Measurements from ENCODE around the gene FGF7.
"Not testable (repeated sequence)": the region's sequence is repeated elsewhere in the genome, so short reads cannot be mapped to it uniquely, and the experiment has no call there.

The FGF7 gene

DNA sequence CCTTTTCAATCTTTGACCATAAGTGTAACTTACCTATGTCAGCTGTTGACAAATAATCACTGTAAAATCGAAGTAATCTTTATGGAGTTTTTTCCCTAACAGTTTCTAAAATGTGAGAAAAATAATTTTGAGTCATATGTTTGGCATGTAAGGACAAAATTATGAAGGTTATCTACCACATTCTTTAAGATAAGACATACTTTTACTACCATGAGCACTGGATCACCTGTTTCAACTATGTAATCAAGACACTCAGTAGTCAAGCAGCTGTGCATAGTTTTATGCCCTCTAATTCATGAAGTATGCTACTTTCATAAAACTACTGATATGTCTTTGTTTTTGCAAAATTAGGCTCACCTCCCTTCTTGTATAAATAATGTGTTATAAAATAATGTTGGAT lies 12.1 kb downstream of the FGF7 start:
- DNase-seq = no peak
- intact Hi-C loops (cut with DNase I) = no loop called here

GRCh38 chr15:49436751-49437150 lies 13.7 kb downstream of the FGF7 start:
- DNase-seq = no peak
- intact Hi-C loops (cut with DNase I) = no loop called here

- intact Hi-C loops (cut with DNase I) = no loop called here
- peak in 23 of 42 donors; percentile 2 to 44 (median 12) for DNase-seq
Observed at GRCh38 chr15:49438962-49439631, 16.1 kb downstream of the FGF7 start.

- intact Hi-C loops (cut with DNase I) = no loop called here
- DNase-seq = no peak
Observed at GRCh38 chr15:49439678-49440395, 16.8 kb downstream of the FGF7 start.

GRCh38 chr15:49441356-49441755 lies 18.3 kb downstream of the FGF7 start:
- DNase-seq = no peak
- intact Hi-C loops (cut with DNase I) = no loop called here

DNA sequence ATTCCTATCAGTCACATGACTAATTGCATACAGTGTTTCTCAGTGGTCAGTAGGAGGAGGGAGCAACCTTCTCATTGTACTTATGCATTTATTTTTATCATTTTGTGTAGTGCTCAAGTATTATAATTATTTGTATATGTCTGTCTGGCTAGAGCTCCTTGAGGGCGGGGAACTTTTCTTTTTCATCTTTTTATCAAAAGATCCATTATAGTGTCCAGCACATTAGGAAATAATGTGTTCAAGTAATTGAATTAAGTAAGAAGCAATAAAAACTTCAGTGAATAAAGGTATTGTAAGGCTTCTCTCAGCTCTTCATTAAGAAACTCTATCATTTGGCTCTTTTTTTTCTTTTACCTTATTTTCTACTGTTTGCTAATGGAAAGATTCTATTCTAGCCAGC lies 18.8 kb downstream of the FGF7 start:
- DNase-seq = no peak
- intact Hi-C loops (cut with DNase I) = no loop called here

GRCh38 chr15:49452595-49452994 lies 29.6 kb downstream of the FGF7 start:
- no peak for DNase-seq
- intact Hi-C loops (cut with DNase I) = no loop called here

DNA sequence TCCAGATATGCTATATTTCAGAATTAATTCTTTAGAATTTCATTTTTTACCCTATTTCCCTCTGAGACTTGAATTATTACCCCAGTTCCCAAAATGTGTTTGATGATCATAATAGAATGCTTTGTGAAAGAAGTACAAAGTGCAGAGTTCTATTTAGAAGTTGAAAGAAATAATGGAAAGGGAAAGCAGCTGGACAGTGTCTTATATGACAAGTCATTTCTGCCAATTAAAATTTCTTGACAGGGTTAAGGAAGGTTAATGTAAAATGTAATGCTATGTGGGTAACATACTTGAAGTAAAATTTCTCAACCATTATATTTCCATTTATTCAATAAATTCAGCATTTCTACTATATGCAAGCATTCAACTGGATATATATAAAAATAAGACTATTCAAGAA lies 33.1 kb downstream of the FGF7 start:
- intact Hi-C loops (cut with DNase I) = no loop called here
- no peak for DNase-seq

- intact Hi-C loops (cut with DNase I) = no loop called here
- DNase-seq = no peak
Observed at GRCh38 chr15:49458145-49458544, 35.1 kb downstream of the FGF7 start.

DNA sequence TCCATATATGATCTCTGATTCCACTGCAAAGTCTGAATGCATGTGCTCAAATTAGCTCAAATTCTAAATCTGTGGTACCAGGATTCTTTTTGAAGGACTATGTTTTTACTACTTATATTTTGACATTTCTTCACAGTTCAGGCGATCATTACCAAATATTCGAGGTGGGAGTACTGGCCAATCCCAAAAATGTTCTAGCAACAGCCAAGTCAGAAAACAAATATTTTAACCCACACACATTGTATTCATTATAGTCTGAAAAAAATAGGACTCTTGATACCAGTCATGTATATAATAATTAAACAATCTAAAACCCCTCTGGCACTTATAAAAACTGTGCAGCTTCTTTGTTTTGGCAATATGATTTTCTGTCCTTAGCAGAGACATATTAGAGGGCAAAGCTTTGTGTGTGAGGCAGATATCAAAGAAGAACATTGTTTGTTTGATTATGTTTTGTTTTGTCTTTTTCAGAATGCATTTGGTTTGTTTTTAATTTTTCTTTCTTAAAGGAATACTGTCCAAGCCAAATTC lies 37.4 kb downstream of the FGF7 start:
- intact Hi-C loops (cut with DNase I) = no loop called here
- no peak for DNase-seq

GRCh38 chr15:49462232-49462844 lies 39.3 kb downstream of the FGF7 start:
- DNase-seq = no peak
- intact Hi-C loops (cut with DNase I) = no loop called here

DNA sequence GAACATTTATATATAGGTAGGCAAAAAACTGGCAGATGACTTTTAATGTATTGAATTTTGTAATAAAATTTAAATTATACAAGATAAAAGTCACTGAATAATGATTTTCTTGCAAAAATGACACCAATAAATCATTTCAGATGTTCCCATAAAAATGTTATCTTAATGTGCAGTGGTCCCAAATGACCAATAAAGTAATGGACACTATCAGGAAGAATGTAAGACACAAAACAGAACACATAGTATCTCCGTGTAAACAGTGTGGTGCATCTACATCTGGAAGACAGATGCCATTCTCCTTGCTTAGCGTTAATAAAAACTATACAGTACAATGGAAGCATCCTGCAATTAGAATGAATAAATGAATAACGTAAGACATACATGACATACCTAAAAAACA lies 41.5 kb downstream of the FGF7 start:
- no peak for DNase-seq
- intact Hi-C loops (cut with DNase I) = no loop called here

- no peak for DNase-seq
- intact Hi-C loops (cut with DNase I) = no loop called here
Observed at GRCh38 chr15:49466119-49466518, 43.1 kb downstream of the FGF7 start.

- intact Hi-C loops (cut with DNase I) = no loop called here
- DNase-seq = no peak
Observed at GRCh38 chr15:49467746-49468480, 44.9 kb downstream of the FGF7 start.

GRCh38 chr15:49468481-49468839 lies 45.4 kb downstream of the FGF7 start:
- no peak for DNase-seq

GRCh38 chr15:49471248-49471647 lies 48.2 kb downstream of the FGF7 start:
- intact Hi-C loops (cut with DNase I) = not testable (repeated sequence)

More at GRCh38 chr15:49468481-49468839, 45.4 kb downstream of the FGF7 start:
- intact Hi-C loops (cut with DNase I) = no loop called here

DNA sequence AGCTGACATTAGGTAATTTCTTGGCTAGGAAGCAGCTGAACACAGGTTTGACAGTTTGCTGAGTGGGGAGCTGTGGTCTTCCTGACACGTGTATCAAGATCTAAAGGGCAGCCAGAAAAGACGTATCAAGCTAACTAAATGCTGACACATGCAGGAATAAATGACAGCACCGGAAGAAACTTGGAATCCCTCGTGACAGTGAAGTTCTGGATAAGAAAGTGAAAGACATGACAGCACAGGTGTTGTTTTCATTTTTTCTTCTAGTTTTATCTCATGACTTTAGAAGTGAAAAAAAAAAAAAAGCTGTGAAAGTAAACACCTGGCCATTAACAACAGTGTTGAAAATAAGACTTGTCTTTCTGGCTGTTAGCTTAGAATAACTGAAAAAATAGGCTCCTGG lies 48.7 kb downstream of the FGF7 start:
- no peak for DNase-seq
- intact Hi-C loops (cut with DNase I) = no loop called here

More at GRCh38 chr15:49471248-49471647, 48.2 kb downstream of the FGF7 start:
- DNase-seq = peak in 5 of 42 donors; percentile 8 to 57 (median 15)

GRCh38 chr15:49472338-49472737 lies 49.3 kb downstream of the FGF7 start:
- intact Hi-C loops (cut with DNase I) = no loop called here
- DNase-seq = no peak

DNA sequence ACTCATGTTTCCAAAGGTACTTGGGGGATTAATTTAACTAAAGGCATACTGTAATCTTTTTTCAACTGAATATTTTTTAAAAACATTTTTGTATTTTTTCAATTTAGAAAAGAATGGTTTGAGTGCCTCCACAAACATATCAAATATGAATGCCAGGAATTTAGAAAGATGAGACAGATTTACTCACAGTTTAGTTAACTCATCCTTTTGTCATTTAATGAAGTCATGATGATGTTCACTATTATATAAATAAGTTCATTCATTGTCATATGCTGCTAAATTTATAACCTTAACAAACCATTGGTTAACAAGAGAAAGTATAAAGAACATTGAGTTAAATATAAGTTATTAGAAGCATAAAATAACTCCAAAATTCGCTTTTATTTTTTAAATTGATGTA lies 50.0 kb downstream of the FGF7 start:
- no peak for DNase-seq
- intact Hi-C loops (cut with DNase I) = no loop called here

GRCh38 chr15:49478021-49478420 lies 55.0 kb downstream of the FGF7 start:
- intact Hi-C loops (cut with DNase I); DNase-seq: not testable (repeated sequence)

All from head of caudate nucleus (tissue), 42 donors.